CD14-positive monocyte (primary cell): Measurements from ENCODE around the gene RHOH. TPM values are rescaled to one million over a fixed set of nuclear protein-coding genes. Genes with fewer than 3 reads are reported as not detected.

Source experiments
- DNase-seq, 3 donors: peaks; one replicate each; pipeline ENCODE4 v3.0.0-alpha.2; 2011 to 2022
- H2AFZ ChIP-seq: 2 replicates; pipeline ENCODE4 v1.6.0; 2012; ENCODE audit warnings: mild to moderate bottlenecking, low read depth, low read length, inconsistent platforms; ENCODE audit not compliant: insufficient read depth, poor library complexity, severe bottlenecking
- H3K27ac ChIP-seq, 2 donors: 1 replicate in 1 of 2; 2 replicates in 1 of 2; pipeline ENCODE4 v1.5.1; 2012 to 2013; ENCODE audit warnings: low read length in 2 of 2, control low read depth in 1 of 2, inconsistent platforms in 1 of 2, low read depth in 1 of 2, mild to moderate bottlenecking in 1 of 2
- H3K27me3 ChIP-seq, 2 donors: one replicate each; pipeline versions ENCODE4 v1.6.0 to v1.6.1; 2011 to 2013; ENCODE audit warnings: low read length in 2 of 2; ENCODE audit not compliant: control insufficient read depth in 2 of 2, insufficient read depth in 2 of 2
- H3K36me3 ChIP-seq, 2 donors: replicated peaks in 1 of 2; 1 replicate in 1 of 2; 2 replicates in 1 of 2; pipeline versions ENCODE4 v1.5.1 to v1.6.1; 2012 to 2013; ENCODE audit warnings: low read length in 2 of 2, control low read depth in 1 of 2, inconsistent platforms in 1 of 2, mild to moderate bottlenecking in 1 of 2; ENCODE audit not compliant: insufficient read depth in 2 of 2, control insufficient read depth in 1 of 2
- H3K4me1 ChIP-seq, 2 donors: 1 replicate in 1 of 2; 2 replicates in 1 of 2; pipeline versions ENCODE4 v1.5.1 to v1.6.1; 2012 to 2013; ENCODE audit warnings: low read length in 2 of 2, control low read depth in 1 of 2, inconsistent platforms in 1 of 2, mild to moderate bottlenecking in 1 of 2, moderate library complexity in 1 of 2; ENCODE audit not compliant: insufficient read depth in 2 of 2, control insufficient read depth in 1 of 2
- H3K4me2 ChIP-seq: replicated peaks from 2 replicates; pipeline ENCODE3; 2012; ENCODE audit warnings: low read length, moderate library complexity, mild to moderate bottlenecking; ENCODE audit not compliant: poor library complexity, severe bottlenecking; ENCODE audit errors: extremely low read depth
- H3K4me3 ChIP-seq, 3 experiments: fragments of 200-600 bp in 1 of 3; sonication (generic) in 1 of 3; replicated peaks in 1 of 3; 1 replicate in 2 of 3; 2 replicates in 1 of 3; pipeline ENCODE4 v1.5.1; 2011 to 2013; ENCODE audit warnings: low read length in 3 of 3, mild to moderate bottlenecking in 3 of 3, control low read depth in 2 of 3, low read depth in 2 of 3, inconsistent platforms in 1 of 3, moderate library complexity in 1 of 3
- H3K79me2 ChIP-seq: 2 replicates; pipeline ENCODE4 v1.6.0; 2012; ENCODE audit warnings: mild to moderate bottlenecking, control low read depth, inconsistent platforms, low read length, moderate library complexity; ENCODE audit not compliant: insufficient read depth
- H3K9ac ChIP-seq: 2 replicates; pipeline ENCODE4 v1.6.0; 2017; ENCODE audit warnings: low read length, mild to moderate bottlenecking; ENCODE audit not compliant: insufficient read depth, poor library complexity, severe bottlenecking
- H3K9me3 ChIP-seq, 2 donors: replicated peaks in 1 of 2; 1 replicate in 1 of 2; 2 replicates in 1 of 2; pipeline versions ENCODE4 v1.5.1 to v1.6.1; 2012 to 2013; ENCODE audit warnings: low read length in 2 of 2, control low read depth in 1 of 2; ENCODE audit not compliant: control insufficient read depth in 1 of 2, insufficient read depth in 1 of 2
- H4K20me1 ChIP-seq: 2 replicates; pipeline ENCODE4 v1.6.0; 2012; ENCODE audit warnings: mild to moderate bottlenecking, low read length, control low read depth, moderate library complexity; ENCODE audit not compliant: insufficient read depth
- H3K27ac Mint-ChIP-seq, 7 donors: one replicate each; pipeline ENCODE4 v1.8.0; 2020; ENCODE audit warnings: mild to moderate bottlenecking in 7 of 7, mixed read lengths in 7 of 7, moderate library complexity in 6 of 7, inconsistent platforms in 2 of 7
- H3K27me3 Mint-ChIP-seq, 3 donors: one replicate each; pipeline ENCODE4 v1.8.0; 2021 to 2022; ENCODE audit warnings: low read depth in 3 of 3, mild to moderate bottlenecking in 3 of 3, mixed read lengths in 3 of 3, moderate library complexity in 3 of 3, inconsistent platforms in 1 of 3
- H3K36me3 Mint-ChIP-seq, 2 donors: one replicate each; pipeline ENCODE4 v1.8.0; 2020; ENCODE audit warnings: mixed read lengths in 2 of 2, inconsistent platforms in 1 of 2, mild to moderate bottlenecking in 1 of 2
- H3K4me1 Mint-ChIP-seq: one replicate; pipeline ENCODE4 v1.8.0; 2020; ENCODE audit warnings: mild to moderate bottlenecking, mixed read lengths
- H3K4me3 Mint-ChIP-seq, 2 donors: one replicate each; pipeline ENCODE4 v1.8.0; 2020; ENCODE audit warnings: mild to moderate bottlenecking in 2 of 2, mixed read lengths in 2 of 2, moderate library complexity in 1 of 2
- H3K9me3 Mint-ChIP-seq, 7 donors: one replicate each; pipeline ENCODE4 v1.8.0; 2020 to 2022; ENCODE audit warnings: mixed read lengths in 7 of 7, mild to moderate bottlenecking in 6 of 7, moderate library complexity in 6 of 7, inconsistent platforms in 2 of 7
- WGBS: methylation state at CpG from one replicate; pipeline ENCODE4 v1.1.5; 2013; ENCODE audit warnings: missing lambda C conversion rate; ENCODE audit not compliant: insufficient coverage; 5-methylcytosine and 5-hydroxymethylcytosine counted together
- intact Hi-C, 2 donors: fragments of 100-400 bp; cut with micrococcal nuclease; formaldehyde crosslinking; loops; one replicate each; pipeline versions ENCODE4 v1.15.0 to v1.15.1; 2023
- polyA plus RNA-seq, 3 donors: library from polyadenylated mRNA; depleted of rRNA in 1 of 3; unstranded in 2 of 3; stranded (reverse) in 1 of 3; fragments of 300-500 nt in 2 of 3; fragments of >200 nt in 1 of 3; fragmentation: Illumina TruSeq in 2 of 3; gene quantifications; 1 replicate in 2 of 3; 2 replicates in 1 of 3; pipeline ENCODE4 v1.2.3, GENCODE V29; 2012 to 2021
- TF ChIP-seq, protein P1 (sequence below): fragments of 200-600 bp; IDR thresholded peaks from one replicate; pipeline ENCODE4 v1.8.0; 2022; ENCODE audit warnings: antibody characterized with exemption, mild to moderate bottlenecking

The RHOH gene
- polyA plus RNA-seq, 3 donors: 0.16 to 1.4 (median 1.2) TPM

DNA sequence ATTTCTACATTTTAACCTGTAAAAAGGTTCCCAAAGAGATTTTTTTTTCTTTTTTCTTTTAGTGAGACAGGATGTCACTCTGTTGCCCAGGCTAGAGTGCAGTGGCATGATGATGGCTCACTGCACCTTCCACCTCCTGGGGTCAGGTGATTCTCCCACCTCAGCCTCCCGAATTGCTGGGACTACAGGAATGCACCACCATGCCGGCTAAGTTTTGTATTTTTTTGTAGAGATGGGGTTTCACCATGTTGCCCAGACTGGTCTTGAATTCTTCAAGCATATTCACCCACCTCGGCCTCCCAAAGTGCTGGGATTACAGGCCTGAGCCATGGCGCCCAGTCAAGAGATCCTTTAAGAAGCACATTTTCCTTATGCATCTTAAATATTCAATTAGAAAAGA, 12.6 kb downstream of the RHOH start:
- Histone ChIP-seq H3K4me2 (no peak overlapping the region), H3K27ac (no peak overlapping the region), H3K4me3 (no peak overlapping the region), H3K9ac (no peak overlapping the region), H3K36me3 (no peaks in the 10 kb centered on the region), H2AFZ (no peak overlapping the region), H3K9me3 (no peaks in the 10 kb centered on the region), H4K20me1 (no peaks in the 10 kb centered on the region), H3K27me3 (no peaks in the 10 kb centered on the region), H3K79me2 (peaks cover 35% of the 10 kb centered on the region), H3K4me1 (peaks cover 31 to 33% of the 10 kb centered on the region in 2 donors)
- intact Hi-C loops: loop anchor here in 1 of 2 donors (10.0 kb wide), 1 partner anchor 55 kb away; no protein-coding TSS in a partner anchor
- H3K4me1 Mint-ChIP-seq: peaks cover 40% of the 10 kb centered on the region
- no peak overlapping the region for H3K27ac Mint-ChIP-seq
- H3K9me3 Mint-ChIP-seq: no peaks in the 10 kb centered on the region
- peaks cover 3% of the 10 kb centered on the region in 2 donors for H3K36me3 Mint-ChIP-seq
- no peak overlapping the region for H3K4me3 Mint-ChIP-seq
- TF ChIP-seq, protein P1, sequence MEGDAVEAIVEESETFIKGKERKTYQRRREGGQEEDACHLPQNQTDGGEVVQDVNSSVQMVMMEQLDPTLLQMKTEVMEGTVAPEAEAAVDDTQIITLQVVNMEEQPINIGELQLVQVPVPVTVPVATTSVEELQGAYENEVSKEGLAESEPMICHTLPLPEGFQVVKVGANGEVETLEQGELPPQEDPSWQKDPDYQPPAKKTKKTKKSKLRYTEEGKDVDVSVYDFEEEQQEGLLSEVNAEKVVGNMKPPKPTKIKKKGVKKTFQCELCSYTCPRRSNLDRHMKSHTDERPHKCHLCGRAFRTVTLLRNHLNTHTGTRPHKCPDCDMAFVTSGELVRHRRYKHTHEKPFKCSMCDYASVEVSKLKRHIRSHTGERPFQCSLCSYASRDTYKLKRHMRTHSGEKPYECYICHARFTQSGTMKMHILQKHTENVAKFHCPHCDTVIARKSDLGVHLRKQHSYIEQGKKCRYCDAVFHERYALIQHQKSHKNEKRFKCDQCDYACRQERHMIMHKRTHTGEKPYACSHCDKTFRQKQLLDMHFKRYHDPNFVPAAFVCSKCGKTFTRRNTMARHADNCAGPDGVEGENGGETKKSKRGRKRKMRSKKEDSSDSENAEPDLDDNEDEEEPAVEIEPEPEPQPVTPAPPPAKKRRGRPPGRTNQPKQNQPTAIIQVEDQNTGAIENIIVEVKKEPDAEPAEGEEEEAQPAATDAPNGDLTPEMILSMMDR: no peak
- DNase-seq: no peak
- peaks cover 0 to 3% (median 1%) of the 10 kb centered on the region in 3 donors for H3K27me3 Mint-ChIP-seq
- no CpG with 5 or more reads among the region's 4 CpGs for WGBS

DNA sequence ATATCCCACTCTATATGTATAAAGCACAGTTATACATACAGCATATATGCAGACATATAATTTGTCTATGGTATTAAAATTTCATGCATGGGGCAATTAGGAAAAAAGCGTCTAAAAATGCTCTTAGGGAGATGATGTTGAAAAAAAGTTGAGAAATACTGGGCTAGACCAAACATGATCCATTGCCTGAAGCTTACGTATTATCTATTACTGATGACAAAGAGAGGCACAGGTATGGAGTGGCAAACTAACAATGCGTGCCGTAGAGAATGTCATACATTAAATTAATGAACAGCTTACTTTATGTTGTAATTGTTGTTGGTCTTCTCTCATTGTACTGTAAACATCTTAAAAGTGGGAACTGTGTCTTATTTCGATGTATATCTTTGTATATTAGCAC, 13.9 kb downstream of the RHOH start:
- H3K9me3 ChIP-seq: no peaks in the 10 kb centered on the region
- no peak overlapping the region for H3K27ac Mint-ChIP-seq
- intact Hi-C loops: no loop called here
- WGBS: no CpG with 5 or more reads among the region's 5 CpGs
- H3K4me3 ChIP-seq: no peak overlapping the region
- no peak overlapping the region for H3K4me3 Mint-ChIP-seq
- no peak overlapping the region for H3K9ac ChIP-seq
- no peak overlapping the region for H3K4me2 ChIP-seq
- DNase-seq: no peak
- H3K9me3 Mint-ChIP-seq: no peaks in the 10 kb centered on the region
- TF ChIP-seq, protein P1: no peak
- H3K27me3 ChIP-seq: no peaks in the 10 kb centered on the region
- H3K36me3 Mint-ChIP-seq: peaks cover 3% of the 10 kb centered on the region in 2 donors
- peaks cover 29% of the 10 kb centered on the region for H3K4me1 Mint-ChIP-seq
- H3K27me3 Mint-ChIP-seq: peaks cover 0 to 3% (median 1%) of the 10 kb centered on the region in 3 donors
- no peaks in the 10 kb centered on the region for H3K36me3 ChIP-seq
- H3K27ac ChIP-seq: no peak overlapping the region
- H3K4me1 ChIP-seq: peaks cover 18 to 19% of the 10 kb centered on the region in 2 donors
- H2AFZ ChIP-seq: no peak overlapping the region
- H3K79me2 ChIP-seq: peaks cover 35% of the 10 kb centered on the region
- no peaks in the 10 kb centered on the region for H4K20me1 ChIP-seq
